ENCODE measurements around the gene WWC2. TPM values are rescaled to one million over a fixed set of nuclear protein-coding genes. Genes with fewer than 3 reads are reported as not detected.

The WWC2 gene
- total RNA-seq, 1 donor from 2014 or later, result 109 TPM

DNA sequence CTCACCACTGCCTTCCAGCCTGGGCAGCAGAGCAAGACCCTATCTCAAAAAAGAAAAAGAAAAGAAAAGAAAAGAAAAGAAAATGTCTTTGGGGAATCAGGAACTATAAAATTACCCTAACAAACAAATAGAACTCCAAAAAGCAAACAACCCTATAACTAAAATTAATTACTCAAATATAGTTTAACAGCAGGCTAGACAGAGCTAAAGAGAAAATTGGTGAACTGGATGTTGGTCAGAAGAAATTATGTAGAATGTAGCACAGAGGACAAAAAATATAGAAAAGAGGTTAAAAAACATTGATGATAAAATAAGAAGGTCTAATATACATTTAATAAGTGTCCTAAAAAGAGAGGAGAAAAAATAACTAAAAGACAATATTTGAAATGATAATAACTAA is 27.8 kb upstream of the WWC2 start:
- no peak for DNase-seq
- TF ChIP-seq, protein P1, sequence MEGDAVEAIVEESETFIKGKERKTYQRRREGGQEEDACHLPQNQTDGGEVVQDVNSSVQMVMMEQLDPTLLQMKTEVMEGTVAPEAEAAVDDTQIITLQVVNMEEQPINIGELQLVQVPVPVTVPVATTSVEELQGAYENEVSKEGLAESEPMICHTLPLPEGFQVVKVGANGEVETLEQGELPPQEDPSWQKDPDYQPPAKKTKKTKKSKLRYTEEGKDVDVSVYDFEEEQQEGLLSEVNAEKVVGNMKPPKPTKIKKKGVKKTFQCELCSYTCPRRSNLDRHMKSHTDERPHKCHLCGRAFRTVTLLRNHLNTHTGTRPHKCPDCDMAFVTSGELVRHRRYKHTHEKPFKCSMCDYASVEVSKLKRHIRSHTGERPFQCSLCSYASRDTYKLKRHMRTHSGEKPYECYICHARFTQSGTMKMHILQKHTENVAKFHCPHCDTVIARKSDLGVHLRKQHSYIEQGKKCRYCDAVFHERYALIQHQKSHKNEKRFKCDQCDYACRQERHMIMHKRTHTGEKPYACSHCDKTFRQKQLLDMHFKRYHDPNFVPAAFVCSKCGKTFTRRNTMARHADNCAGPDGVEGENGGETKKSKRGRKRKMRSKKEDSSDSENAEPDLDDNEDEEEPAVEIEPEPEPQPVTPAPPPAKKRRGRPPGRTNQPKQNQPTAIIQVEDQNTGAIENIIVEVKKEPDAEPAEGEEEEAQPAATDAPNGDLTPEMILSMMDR (IDR thresholded peaks at IDR 0.05), result no peak
- no peaks in the 10 kb centered on the region for H3K27me3 ChIP-seq (ENCODE audit: low read depth)
- no peak for ATAC-seq
- H3K9me3 ChIP-seq, result peaks cover 8% of the 10 kb centered on the region
- H3K4me1 ChIP-seq, result no peaks in the 10 kb centered on the region
- H3K4me3 ChIP-seq, result no peak overlapping the region
- intact Hi-C loops (cut with DNase I), result loop anchor here (5.0 kb wide), 1 partner anchor 181 kb away; no protein-coding TSS in a partner anchor
- H3K27ac ChIP-seq, result no peak overlapping the region
- no peaks in the 10 kb centered on the region for H3K36me3 ChIP-seq

- Histone ChIP-seq H3K4me3 (no peak overlapping the region), H3K4me1 (no peaks in the 10 kb centered on the region), H3K27me3 (ENCODE audit: low read depth) (no peaks in the 10 kb centered on the region), H3K9me3 (peaks cover 8% of the 10 kb centered on the region), H3K27ac (no peak overlapping the region), H3K36me3 (no peaks in the 10 kb centered on the region)
- ATAC-seq, result no peak
- intact Hi-C loops (cut with DNase I), result loop anchor here (5.0 kb wide), 1 partner anchor 180 kb away; no protein-coding TSS in a partner anchor
- DNase-seq, result no peak
- TF ChIP-seq, protein P1 (IDR thresholded peaks at IDR 0.05), result no peak
Observed at GRCh38 chr4:183072176-183072575, 26.9 kb upstream of the WWC2 start.

GRCh38 chr4:183073838-183074145 is 25.3 kb upstream of the WWC2 start:
- DNase-seq (no peak), ATAC-seq (no peak)
- Histone ChIP-seq H3K4me1 (no peaks in the 10 kb centered on the region), H3K27ac (no peak overlapping the region), H3K36me3 (no peaks in the 10 kb centered on the region), H3K27me3 (ENCODE audit: low read depth) (no peaks in the 10 kb centered on the region), H3K4me3 (no peak overlapping the region), H3K9me3 (peaks cover 3% of the 10 kb centered on the region)
- intact Hi-C loops (cut with DNase I), result loop anchor here (5.0 kb wide), 1 partner anchor 179 kb away; no protein-coding TSS in a partner anchor
- TF ChIP-seq, protein P1 (IDR thresholded peaks at IDR 0.05), result no peak

DNA sequence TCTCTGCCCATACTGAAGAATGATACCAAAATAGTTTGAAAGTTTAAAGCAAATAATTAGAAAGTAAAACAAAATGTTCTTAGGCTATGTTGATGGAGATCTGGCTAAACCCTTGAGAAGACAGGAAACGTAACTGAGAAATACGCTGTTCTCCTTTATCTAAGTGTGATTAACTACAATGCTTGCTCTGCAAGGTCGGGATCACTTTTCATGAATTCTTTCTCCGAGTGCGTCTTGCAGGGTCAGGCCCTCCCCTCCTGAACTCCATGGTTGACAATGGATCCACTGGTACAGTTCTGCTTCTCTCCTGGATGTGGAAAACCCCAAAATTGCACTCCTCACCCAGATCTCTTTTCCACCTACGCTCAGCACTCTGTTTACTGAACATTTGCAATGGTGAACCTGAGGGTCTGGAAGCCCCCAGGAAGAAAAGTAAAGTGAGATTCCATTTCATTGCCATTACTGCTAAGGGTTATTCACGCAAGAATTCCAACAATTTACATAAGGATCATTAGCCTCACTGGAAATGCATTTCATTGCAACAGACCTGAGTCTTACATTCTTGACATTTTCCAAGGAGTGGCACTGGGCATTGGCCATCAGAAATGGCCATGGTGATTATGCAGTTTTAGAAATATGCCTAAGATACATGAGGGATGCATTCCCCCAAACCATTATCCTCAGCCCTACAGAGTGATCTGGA is 24.6 kb upstream of the WWC2 start:
- H3K27ac ChIP-seq, result no peak overlapping the region
- peak; percentile 76 to 77 for ATAC-seq
- TF ChIP-seq, protein P1 (IDR thresholded peaks at IDR 0.05), result no peak

DNA sequence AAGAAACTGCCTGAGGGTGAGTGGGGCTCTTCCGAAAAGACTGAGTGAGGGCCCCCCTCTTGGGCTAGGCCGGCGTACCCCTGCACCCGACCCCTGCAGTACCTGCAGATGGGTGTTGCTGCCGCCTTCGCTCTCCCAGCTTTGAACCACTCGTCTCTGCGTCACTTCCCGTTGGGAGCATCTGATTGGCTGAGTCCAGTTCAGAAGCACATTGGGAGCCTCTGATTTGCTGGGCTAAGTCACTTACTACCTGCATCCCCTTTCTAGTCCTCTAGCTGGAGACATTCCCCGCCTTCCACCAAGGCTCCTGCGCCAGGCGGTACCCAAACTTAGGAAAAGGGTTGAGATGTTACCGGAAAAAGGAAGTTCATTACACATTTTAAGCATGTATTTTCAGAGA is 20.4 kb upstream of the WWC2 start:
- ATAC-seq (no peak), DNase-seq (no peak)
- Histone ChIP-seq H3K27me3 (ENCODE audit: low read depth) (no peaks in the 10 kb centered on the region), H3K4me3 (no peak overlapping the region), H3K27ac (no peak overlapping the region), H3K36me3 (no peaks in the 10 kb centered on the region), H3K4me1 (no peaks in the 10 kb centered on the region), H3K9me3 (no peaks in the 10 kb centered on the region)
- intact Hi-C loops (cut with DNase I), result no loop called here
- TF ChIP-seq, protein P1 (IDR thresholded peaks at IDR 0.05), result no peak

More for the DNA sequence above, 24.6 kb upstream of the WWC2 start:
- Histone ChIP-seq H3K36me3 (no peaks in the 10 kb centered on the region), H3K4me1 (no peaks in the 10 kb centered on the region), H3K27me3 (ENCODE audit: low read depth) (no peaks in the 10 kb centered on the region), H3K4me3 (no peak overlapping the region), H3K9me3 (no peaks in the 10 kb centered on the region)
- DNase-seq, result no peak
- intact Hi-C loops (cut with DNase I), result loop anchor here (5.0 kb wide), 1 partner anchor 178 kb away; no protein-coding TSS in a partner anchor

All from lower lobe of right lung (tissue), 2 donors.